ENCODE measurements around the gene LRRIQ3.

Gene LRRIQ3

DNA sequence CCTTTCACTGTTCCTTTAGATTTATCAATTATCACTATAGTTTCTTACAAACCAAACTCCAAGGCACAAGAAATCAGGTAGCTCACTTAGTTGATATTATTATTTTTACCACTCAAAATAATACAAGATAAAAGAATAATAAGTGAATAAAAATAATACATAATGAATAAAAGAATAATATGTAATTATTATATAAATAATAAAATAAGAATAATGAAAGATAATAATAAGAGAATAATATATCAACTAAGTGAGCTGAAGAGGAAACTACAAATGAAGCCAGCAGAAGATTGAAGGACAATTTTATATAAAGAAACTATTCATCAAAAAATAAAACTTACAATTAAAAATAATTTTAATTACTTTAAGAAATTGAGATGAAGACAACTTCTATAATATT, 90.6 kb downstream of the LRRIQ3 start:
- Histone ChIP-seq H3K4me3 (ENCODE audit: low read depth in 1 of 2, low read length in 2 of 2) (no peak overlapping the region), H3K4me2 (ENCODE audit: insufficient read depth, low read length) (no peak overlapping the region), H3K27ac (ENCODE audit: low read length) (no peak overlapping the region), H3K36me3 (ENCODE audit: insufficient read depth, low read length) (no peaks in the 10 kb centered on the region), H4K20me1 (ENCODE audit: insufficient read depth, low read length) (no peaks in the 10 kb centered on the region), H2AFZ (ENCODE audit: low read depth, low read length) (no peak overlapping the region), H3K9me3 (ENCODE audit: insufficient read depth, low read length, severe bottlenecking) (no peaks in the 10 kb centered on the region), H3K27me3 (ENCODE audit: insufficient read depth, low read length, poor library complexity) (no peaks in the 10 kb centered on the region), H3K4me1 (ENCODE audit: insufficient read depth, low read length) (no peaks in the 10 kb centered on the region), H3K9ac (ENCODE audit: low read depth, low read length) (no peak overlapping the region), H3K79me2 (ENCODE audit: insufficient read depth, low read length) (no peaks in the 10 kb centered on the region)
- DNase-seq (no peak), ATAC-seq (ENCODE audit: insufficient read depth, low read depth) (no peak)
- TF ChIP-seq EZH2 (IDR thresholded peaks at IDR 0.05; ENCODE audit: borderline replicate concordance, low read depth, low read length, severe bottlenecking), result no peak
- TF ChIP-seq, protein P1, sequence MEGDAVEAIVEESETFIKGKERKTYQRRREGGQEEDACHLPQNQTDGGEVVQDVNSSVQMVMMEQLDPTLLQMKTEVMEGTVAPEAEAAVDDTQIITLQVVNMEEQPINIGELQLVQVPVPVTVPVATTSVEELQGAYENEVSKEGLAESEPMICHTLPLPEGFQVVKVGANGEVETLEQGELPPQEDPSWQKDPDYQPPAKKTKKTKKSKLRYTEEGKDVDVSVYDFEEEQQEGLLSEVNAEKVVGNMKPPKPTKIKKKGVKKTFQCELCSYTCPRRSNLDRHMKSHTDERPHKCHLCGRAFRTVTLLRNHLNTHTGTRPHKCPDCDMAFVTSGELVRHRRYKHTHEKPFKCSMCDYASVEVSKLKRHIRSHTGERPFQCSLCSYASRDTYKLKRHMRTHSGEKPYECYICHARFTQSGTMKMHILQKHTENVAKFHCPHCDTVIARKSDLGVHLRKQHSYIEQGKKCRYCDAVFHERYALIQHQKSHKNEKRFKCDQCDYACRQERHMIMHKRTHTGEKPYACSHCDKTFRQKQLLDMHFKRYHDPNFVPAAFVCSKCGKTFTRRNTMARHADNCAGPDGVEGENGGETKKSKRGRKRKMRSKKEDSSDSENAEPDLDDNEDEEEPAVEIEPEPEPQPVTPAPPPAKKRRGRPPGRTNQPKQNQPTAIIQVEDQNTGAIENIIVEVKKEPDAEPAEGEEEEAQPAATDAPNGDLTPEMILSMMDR (IDR thresholded peaks at IDR 0.05; ENCODE audit: borderline replicate concordance, extremely low read depth, low read length, poor library complexity, severe bottlenecking), result no peak

GRCh38 chr1:74091371-74091770, 106.6 kb downstream of the LRRIQ3 start:
- H3K9me3 ChIP-seq (ENCODE audit: insufficient read depth, low read length, severe bottlenecking), result peaks cover 3% of the 10 kb centered on the region
- H3K27ac ChIP-seq (ENCODE audit: low read length), result no peak overlapping the region
- DNase-seq, result no peak
- H3K36me3 ChIP-seq (ENCODE audit: insufficient read depth, low read length), result no peaks in the 10 kb centered on the region
- no peaks in the 10 kb centered on the region for H4K20me1 ChIP-seq (ENCODE audit: insufficient read depth, low read length)
- TF ChIP-seq EZH2 (IDR thresholded peaks at IDR 0.05; ENCODE audit: borderline replicate concordance, low read depth, low read length, severe bottlenecking), result no peak
- TF ChIP-seq, protein P1 (IDR thresholded peaks at IDR 0.05; ENCODE audit: borderline replicate concordance, extremely low read depth, low read length, poor library complexity, severe bottlenecking), result no peak
- no peak overlapping the region for H3K4me3 ChIP-seq (ENCODE audit: low read depth in 1 of 2, low read length in 2 of 2)
- H3K9ac ChIP-seq (ENCODE audit: low read depth, low read length), result no peak overlapping the region
- H3K79me2 ChIP-seq (ENCODE audit: insufficient read depth, low read length), result no peaks in the 10 kb centered on the region
- no peak overlapping the region for H2AFZ ChIP-seq (ENCODE audit: low read depth, low read length)
- ATAC-seq (ENCODE audit: insufficient read depth, low read depth), result no peak
- H3K4me2 ChIP-seq (ENCODE audit: insufficient read depth, low read length), result no peak overlapping the region
- H3K27me3 ChIP-seq (ENCODE audit: insufficient read depth, low read length, poor library complexity), result no peaks in the 10 kb centered on the region
- no peaks in the 10 kb centered on the region for H3K4me1 ChIP-seq (ENCODE audit: insufficient read depth, low read length)

DNA sequence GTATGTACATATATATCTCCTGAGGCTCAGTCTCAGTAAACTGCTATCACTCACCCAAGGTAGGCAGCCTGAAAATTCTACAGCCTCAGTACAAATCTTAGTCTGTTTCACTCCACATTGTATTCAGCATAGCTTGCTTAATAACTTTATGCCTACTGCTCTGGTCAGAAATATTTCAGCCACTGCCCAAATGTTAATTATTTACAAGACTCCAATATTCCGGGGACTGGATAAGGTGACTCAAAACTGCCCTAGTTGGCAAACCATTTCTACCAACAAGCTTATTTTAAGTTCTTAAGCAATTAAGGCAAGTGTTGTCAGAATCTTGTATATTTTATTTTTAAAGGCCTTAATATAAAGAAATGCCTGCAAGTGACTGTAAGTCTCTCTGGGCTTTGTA, 114.8 kb downstream of the LRRIQ3 start:
- Histone ChIP-seq H3K4me2 (ENCODE audit: insufficient read depth, low read length) (no peak overlapping the region), H3K27ac (ENCODE audit: low read length) (no peak overlapping the region), H3K79me2 (ENCODE audit: insufficient read depth, low read length) (no peaks in the 10 kb centered on the region), H3K9me3 (ENCODE audit: insufficient read depth, low read length, severe bottlenecking) (no peaks in the 10 kb centered on the region), H3K36me3 (ENCODE audit: insufficient read depth, low read length) (no peaks in the 10 kb centered on the region), H3K4me3 (ENCODE audit: low read depth in 1 of 2, low read length in 2 of 2) (no peak overlapping the region), H3K27me3 (ENCODE audit: insufficient read depth, low read length, poor library complexity) (no peaks in the 10 kb centered on the region), H3K9ac (ENCODE audit: low read depth, low read length) (no peak overlapping the region), H3K4me1 (ENCODE audit: insufficient read depth, low read length) (no peaks in the 10 kb centered on the region), H2AFZ (ENCODE audit: low read depth, low read length) (no peak overlapping the region), H4K20me1 (ENCODE audit: insufficient read depth, low read length) (no peaks in the 10 kb centered on the region)
- TF ChIP-seq, protein P1 (IDR thresholded peaks at IDR 0.05; ENCODE audit: borderline replicate concordance, extremely low read depth, low read length, poor library complexity, severe bottlenecking), result no peak
- no peak for TF ChIP-seq EZH2 (IDR thresholded peaks at IDR 0.05; ENCODE audit: borderline replicate concordance, low read depth, low read length, severe bottlenecking)
- DNase-seq (no peak), ATAC-seq (ENCODE audit: insufficient read depth, low read depth) (no peak)

DNA sequence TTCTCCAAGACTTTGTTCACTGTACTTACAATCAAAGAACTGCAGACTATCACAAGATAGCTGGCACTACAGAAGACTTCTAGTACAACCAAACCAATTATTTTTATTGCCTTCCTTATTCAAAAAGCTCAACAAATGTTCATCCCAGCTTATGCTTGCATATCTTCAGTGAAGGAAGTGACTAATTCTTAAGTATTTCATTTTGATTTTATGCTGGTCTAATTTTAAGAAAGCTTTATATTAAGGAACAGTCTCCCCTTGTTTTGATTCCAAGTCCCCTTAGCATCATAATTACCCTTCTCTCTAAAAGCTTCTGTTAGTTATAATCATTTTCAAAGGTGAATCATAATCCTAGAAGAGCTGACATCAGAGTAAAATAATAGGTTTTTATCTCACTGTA, 132.9 kb downstream of the LRRIQ3 start:
- H3K36me3 ChIP-seq (ENCODE audit: insufficient read depth, low read length), result no peaks in the 10 kb centered on the region
- no peak for DNase-seq
- no peak overlapping the region for H3K4me3 ChIP-seq (ENCODE audit: low read depth in 1 of 2, low read length in 2 of 2)
- no peak for TF ChIP-seq EZH2 (IDR thresholded peaks at IDR 0.05; ENCODE audit: borderline replicate concordance, low read depth, low read length, severe bottlenecking)
- TF ChIP-seq, protein P1 (IDR thresholded peaks at IDR 0.05; ENCODE audit: borderline replicate concordance, extremely low read depth, low read length, poor library complexity, severe bottlenecking), result no peak
- H4K20me1 ChIP-seq (ENCODE audit: insufficient read depth, low read length), result no peaks in the 10 kb centered on the region
- no peaks in the 10 kb centered on the region for H3K9me3 ChIP-seq (ENCODE audit: insufficient read depth, low read length, severe bottlenecking)
- ATAC-seq (ENCODE audit: insufficient read depth, low read depth), result no peak
- no peak overlapping the region for H3K27ac ChIP-seq (ENCODE audit: low read length)
- H3K27me3 ChIP-seq (ENCODE audit: insufficient read depth, low read length, poor library complexity), result no peaks in the 10 kb centered on the region
- no peaks in the 10 kb centered on the region for H3K79me2 ChIP-seq (ENCODE audit: insufficient read depth, low read length)
- no peaks in the 10 kb centered on the region for H3K4me1 ChIP-seq (ENCODE audit: insufficient read depth, low read length)
- no peak overlapping the region for H3K9ac ChIP-seq (ENCODE audit: low read depth, low read length)
- no peak overlapping the region for H2AFZ ChIP-seq (ENCODE audit: low read depth, low read length)
- H3K4me2 ChIP-seq (ENCODE audit: insufficient read depth, low read length), result no peak overlapping the region
